Measurements from ENCODE around the gene ALPP. TPM values are rescaled to one million over a fixed set of nuclear protein-coding genes. Genes with fewer than 3 reads are reported as not detected.
"Not testable (repeated sequence)": the region's sequence is repeated elsewhere in the genome, so short reads cannot be mapped to it uniquely, and the experiment has no call there.

The ALPP gene
- total RNA-seq, 1 donor, result not detected

GRCh38 chr2:232394431-232394830, 15.9 kb downstream of the ALPP start:
- H3K4me3 ChIP-seq (ENCODE audit: low read length); H3K9me3 ChIP-seq (ENCODE audit: low read depth, low read length); H3K4me1 ChIP-seq (ENCODE audit: insufficient read depth, low read length); H3K27me3 ChIP-seq (ENCODE audit: insufficient read depth, low read length): not testable (repeated sequence)

GRCh38 chr2:232395586-232395985, 17.0 kb downstream of the ALPP start:
- no peaks in the 10 kb centered on the region for H3K9me3 ChIP-seq (ENCODE audit: low read depth, low read length)
- no peak overlapping the region for H3K4me3 ChIP-seq (ENCODE audit: low read length)
- H3K27me3 ChIP-seq (ENCODE audit: insufficient read depth, low read length), result peaks cover 3% of the 10 kb centered on the region
- no peaks in the 10 kb centered on the region for H3K4me1 ChIP-seq (ENCODE audit: insufficient read depth, low read length)

DNA sequence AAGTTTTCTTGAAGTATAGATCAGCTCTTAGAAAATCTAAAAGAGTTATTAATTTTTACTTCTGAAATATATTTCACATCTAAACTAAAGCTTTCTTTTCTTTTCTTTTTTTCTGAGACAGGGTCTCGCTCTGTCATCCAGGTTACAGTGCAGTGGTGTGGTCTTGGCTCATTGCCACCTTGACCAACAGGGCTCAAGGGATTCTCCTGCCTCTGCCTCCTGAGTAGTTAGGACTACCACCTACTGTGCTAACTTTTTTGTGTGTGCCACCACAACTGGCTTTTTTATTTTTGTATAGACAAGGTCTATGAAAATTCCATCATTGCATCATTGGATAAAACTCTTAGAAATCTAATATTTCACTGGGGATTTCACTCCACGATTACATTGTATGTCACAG, 18.1 kb downstream of the ALPP start:
- Histone ChIP-seq H3K4me1 (ENCODE audit: insufficient read depth, low read length) (no peaks in the 10 kb centered on the region), H3K9me3 (ENCODE audit: low read depth, low read length) (no peaks in the 10 kb centered on the region), H3K27me3 (ENCODE audit: insufficient read depth, low read length) (peaks cover 2% of the 10 kb centered on the region), H3K4me3 (ENCODE audit: low read length) (no peak overlapping the region)

DNA sequence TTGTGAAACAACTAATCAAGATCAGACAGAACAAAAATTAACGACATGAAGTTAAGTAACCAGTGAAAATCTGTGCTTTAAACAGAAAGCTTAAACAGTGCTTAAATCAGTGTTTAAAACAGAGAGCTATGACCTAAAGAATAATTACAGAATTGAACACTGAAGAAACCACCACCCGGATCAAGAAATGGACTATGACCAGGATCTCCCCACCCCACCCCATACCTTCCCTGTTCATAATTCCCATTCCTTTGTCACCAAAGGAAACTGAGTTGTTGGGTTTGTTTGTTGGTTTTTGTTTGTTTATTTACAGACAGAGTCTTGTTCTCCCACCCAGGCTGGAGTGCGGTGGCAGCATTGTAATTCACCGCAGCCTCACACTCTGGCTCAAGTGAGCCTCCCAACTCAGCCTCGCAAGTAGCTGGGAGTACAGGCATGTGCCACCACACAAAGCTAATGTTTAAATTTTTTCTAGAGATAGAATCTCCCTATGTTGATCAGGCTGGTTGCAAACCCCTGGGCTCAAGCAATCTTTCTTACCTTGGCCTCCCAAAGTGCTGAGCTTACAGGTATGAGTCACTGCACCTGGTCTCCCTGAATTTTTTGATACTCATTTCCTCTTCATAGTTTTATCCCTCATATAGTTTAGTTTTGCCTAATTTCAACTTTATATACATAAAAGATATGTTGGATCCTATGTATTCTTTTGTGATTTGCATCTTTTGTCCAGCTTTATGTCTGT, 19.9 kb downstream of the ALPP start:
- no peaks in the 10 kb centered on the region for H3K9me3 ChIP-seq (ENCODE audit: low read depth, low read length)

DNA sequence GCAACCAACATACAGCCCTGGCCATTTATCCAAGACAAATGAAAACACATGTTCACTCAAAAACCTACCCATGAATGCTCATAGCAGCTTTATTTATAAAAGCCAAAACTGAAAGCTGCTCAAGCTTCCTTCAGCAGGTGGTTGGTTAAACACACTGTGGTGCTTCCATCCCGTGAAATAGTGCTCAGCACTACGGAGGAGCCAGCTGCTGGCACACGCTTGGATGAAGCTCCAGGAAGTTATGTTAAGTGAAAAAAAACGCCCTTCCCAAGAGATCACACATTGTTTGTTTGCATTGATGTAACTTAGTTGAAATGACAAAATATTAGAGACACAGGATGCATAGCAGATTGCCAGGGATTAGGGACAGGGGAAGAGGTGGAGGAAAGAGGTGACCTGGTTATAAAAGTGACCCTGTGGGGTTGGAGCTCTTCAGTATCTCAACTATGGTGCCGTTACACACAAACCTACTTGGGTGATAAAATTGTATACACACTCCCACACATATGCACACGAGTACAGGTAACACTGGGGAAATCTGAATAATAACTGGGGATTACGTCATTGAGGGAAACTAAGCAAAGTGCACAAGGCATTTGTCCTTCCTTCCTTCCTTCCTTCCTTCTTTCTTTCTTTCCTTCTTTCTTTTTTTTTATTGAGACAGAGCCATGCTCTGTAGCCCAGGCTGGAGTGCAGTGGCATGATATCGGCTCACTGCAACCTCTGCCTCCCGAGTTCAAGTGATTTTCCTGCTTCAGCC, 21.9 kb downstream of the ALPP start:
- Histone ChIP-seq H3K4me3 (ENCODE audit: low read length) (no peak overlapping the region), H3K4me1 (ENCODE audit: insufficient read depth, low read length) (no peaks in the 10 kb centered on the region), H3K9me3 (ENCODE audit: low read depth, low read length) (no peaks in the 10 kb centered on the region), H3K27me3 (ENCODE audit: insufficient read depth, low read length) (no peaks in the 10 kb centered on the region)

More for the DNA sequence above, 19.9 kb downstream of the ALPP start:
- H3K27me3 ChIP-seq (ENCODE audit: insufficient read depth, low read length), result peaks cover 2% of the 10 kb centered on the region
- no peaks in the 10 kb centered on the region for H3K4me1 ChIP-seq (ENCODE audit: insufficient read depth, low read length)
- no peak overlapping the region for H3K4me3 ChIP-seq (ENCODE audit: low read length)

DNA sequence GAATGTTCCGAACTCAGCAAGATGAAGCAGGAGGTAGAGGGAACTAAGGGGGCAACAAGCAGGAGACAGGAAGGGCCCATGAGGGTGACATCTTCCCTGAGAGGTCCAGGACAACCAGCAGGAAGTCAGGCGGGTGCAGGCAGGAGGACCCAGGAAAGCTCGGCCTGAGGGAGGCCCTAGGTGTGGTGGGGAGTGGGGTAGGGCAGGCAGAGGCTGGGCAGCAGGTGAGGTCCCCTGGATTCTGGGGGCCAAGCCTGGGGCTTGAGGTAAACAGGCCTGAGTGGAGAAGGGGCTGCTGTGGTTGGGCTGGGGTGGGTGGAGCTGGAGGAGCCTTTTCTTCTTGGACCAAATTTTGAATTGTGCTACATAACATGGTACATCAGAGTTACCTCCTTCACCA, 24.0 kb downstream of the ALPP start:
- H3K9me3 ChIP-seq (ENCODE audit: low read depth, low read length), result no peaks in the 10 kb centered on the region
- no peak overlapping the region for H3K4me3 ChIP-seq (ENCODE audit: low read length)
- H3K4me1 ChIP-seq (ENCODE audit: insufficient read depth, low read length), result no peaks in the 10 kb centered on the region
- no peaks in the 10 kb centered on the region for H3K27me3 ChIP-seq (ENCODE audit: insufficient read depth, low read length)

GRCh38 chr2:232405943-232406510, 27.5 kb downstream of the ALPP start:
- no peak overlapping the region for H3K4me3 ChIP-seq (ENCODE audit: low read length)
- H3K4me1 ChIP-seq (ENCODE audit: insufficient read depth, low read length), result no peaks in the 10 kb centered on the region
- H3K27me3 ChIP-seq (ENCODE audit: insufficient read depth, low read length), result no peaks in the 10 kb centered on the region
- H3K9me3 ChIP-seq (ENCODE audit: low read depth, low read length), result no peaks in the 10 kb centered on the region

- Histone ChIP-seq H3K27me3 (ENCODE audit: insufficient read depth, low read length) (no peaks in the 10 kb centered on the region), H3K4me1 (ENCODE audit: insufficient read depth, low read length) (no peaks in the 10 kb centered on the region), H3K4me3 (ENCODE audit: low read length) (no peak within 1 kb of the TSS), H3K9me3 (ENCODE audit: low read depth, low read length) (no peaks in the 10 kb centered on the region)
These were observed 28.2 kb downstream of the ALPP start, which contains the start of gene ALPG for GRCh38 chr2:232406556-232407310. TSS of gene ALPG (plus strand) at chr2:232406844. CDS start at chr2:232406895, 51 bp downstream.

DNA sequence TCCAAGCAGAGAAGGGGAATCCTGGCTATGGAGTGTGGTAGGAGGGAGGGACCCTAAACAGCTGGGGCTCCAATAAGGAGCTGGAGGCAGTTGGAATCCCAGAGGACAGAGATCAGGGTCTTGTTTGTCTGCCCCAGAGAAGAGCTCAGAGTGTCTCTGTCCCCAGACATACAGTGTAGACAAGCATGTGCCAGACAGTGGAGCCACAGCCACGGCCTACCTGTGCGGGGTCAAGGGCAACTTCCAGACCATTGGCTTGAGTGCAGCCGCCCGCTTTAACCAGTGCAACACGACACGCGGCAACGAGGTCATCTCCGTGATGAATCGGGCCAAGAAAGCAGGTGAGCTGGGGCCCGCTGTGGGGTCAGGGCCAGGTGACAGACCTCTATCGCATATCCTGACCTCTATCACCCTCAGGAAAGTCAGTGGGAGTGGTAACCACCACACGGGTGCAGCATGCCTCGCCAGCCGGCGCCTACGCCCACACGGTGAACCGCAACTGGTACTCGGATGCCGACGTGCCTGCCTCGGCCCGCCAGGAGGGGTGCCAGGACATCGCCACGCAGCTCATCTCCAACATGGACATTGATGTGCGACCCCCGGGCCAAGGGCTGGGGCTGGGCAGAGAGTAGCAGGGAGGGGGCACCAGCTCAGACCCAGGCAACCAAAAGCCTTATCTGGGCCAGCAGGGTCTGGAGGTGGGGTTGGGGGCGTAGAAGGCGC, 29.0 kb downstream of the ALPP start:
- not testable (repeated sequence) for H3K4me1 ChIP-seq (ENCODE audit: insufficient read depth, low read length); H3K27me3 ChIP-seq (ENCODE audit: insufficient read depth, low read length); H3K4me3 ChIP-seq (ENCODE audit: low read length); H3K9me3 ChIP-seq (ENCODE audit: low read depth, low read length)

GRCh38 chr2:232408269-232408668, 29.7 kb downstream of the ALPP start:
- H3K9me3 ChIP-seq (ENCODE audit: low read depth, low read length), result not testable (repeated sequence)

GRCh38 chr2:232409617-232410016, 31.1 kb downstream of the ALPP start:
- not testable (repeated sequence) for H3K4me3 ChIP-seq (ENCODE audit: low read length); H3K4me1 ChIP-seq (ENCODE audit: insufficient read depth, low read length); H3K9me3 ChIP-seq (ENCODE audit: low read depth, low read length); H3K27me3 ChIP-seq (ENCODE audit: insufficient read depth, low read length)

More at GRCh38 chr2:232408269-232408668, 29.7 kb downstream of the ALPP start:
- H3K4me1 ChIP-seq (ENCODE audit: insufficient read depth, low read length); H3K27me3 ChIP-seq (ENCODE audit: insufficient read depth, low read length); H3K4me3 ChIP-seq (ENCODE audit: low read length): not testable (repeated sequence)

DNA sequence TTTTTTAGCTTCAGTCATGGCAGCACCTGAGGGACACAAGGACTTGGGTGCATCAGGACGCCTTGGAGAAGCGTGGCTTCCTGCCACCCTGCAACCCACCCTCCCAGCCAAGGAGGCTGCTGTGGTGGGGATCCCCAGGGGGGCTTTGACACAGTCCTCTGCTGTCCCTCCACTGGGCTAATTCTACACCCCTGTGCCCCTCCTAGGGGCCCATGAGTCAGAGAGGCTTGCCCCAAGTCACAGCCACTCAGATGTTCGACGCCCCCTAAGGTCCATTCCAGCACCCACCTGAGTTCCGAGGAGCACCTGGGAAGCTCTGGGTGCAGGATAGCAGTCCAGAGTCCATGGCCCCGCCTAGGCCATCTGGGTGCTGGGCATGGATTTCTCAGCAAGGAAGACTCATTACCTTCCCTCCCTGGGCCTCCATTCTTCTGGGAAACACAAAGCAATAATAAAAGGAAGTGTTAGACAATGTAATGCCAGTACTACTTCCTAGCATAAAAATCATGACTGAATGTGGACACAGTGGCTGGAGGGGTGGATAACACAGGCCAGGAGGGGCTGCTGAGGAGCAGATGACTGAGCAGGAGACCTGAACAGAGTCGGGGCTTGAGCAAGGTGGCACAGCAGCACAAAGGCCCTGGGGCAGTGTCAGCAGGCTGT, 31.8 kb downstream of the ALPP start:
- H3K27me3 ChIP-seq (ENCODE audit: insufficient read depth, low read length), result peaks cover 3% of the 10 kb centered on the region

GRCh38 chr2:232411901-232412629, 33.5 kb downstream of the ALPP start:
- H3K27me3 ChIP-seq (ENCODE audit: insufficient read depth, low read length), result peaks cover 3% of the 10 kb centered on the region

More for the DNA sequence above, 31.8 kb downstream of the ALPP start:
- H3K9me3 ChIP-seq (ENCODE audit: low read depth, low read length), result no peaks in the 10 kb centered on the region
- H3K4me1 ChIP-seq (ENCODE audit: insufficient read depth, low read length), result no peaks in the 10 kb centered on the region
- no peak overlapping the region for H3K4me3 ChIP-seq (ENCODE audit: low read length)

More at GRCh38 chr2:232411901-232412629, 33.5 kb downstream of the ALPP start:
- H3K9me3 ChIP-seq (ENCODE audit: low read depth, low read length), result no peaks in the 10 kb centered on the region
- no peak overlapping the region for H3K4me3 ChIP-seq (ENCODE audit: low read length)
- H3K4me1 ChIP-seq (ENCODE audit: insufficient read depth, low read length), result no peaks in the 10 kb centered on the region
